K562 (cell line): Measurements from ENCODE around the gene PRKD2. TPM values are rescaled to one million over a fixed set of nuclear protein-coding genes. Genes with fewer than 3 reads are reported as not detected.

ENCODE experiments used
- ATAC-seq: fragments of 200-7000 bp; cut with Tn5 transposase; 3 replicates; pipeline ENCODE4 v1.9.1; 2020; ENCODE audit warnings: moderate library complexity
- BruUV-seq: library from RNA; stranded (reverse); fragments of 400-500 nt; replicated peaks from 2 replicates; lab custom pipeline; 2021; lab: Mats Ljungman, UMichigan
- CTCF ChIA-PET: fragments of 300-600 bp; formaldehyde crosslinking; extraction: SDS; loops from one replicate; lab custom pipeline; 2021; ENCODE audit warnings: low intra/inter-chr PET ratio; lab: Yijun Ruan, JAX
- POLR2A ChIA-PET: fragments of 300-600, 350-650 bp; sonication (Branson Sonifier 250); formaldehyde crosslinking; extraction: SDS; loops from one replicate; lab custom pipeline; 2021; ENCODE audit warnings: antibody characterized with exemption, inconsistent platforms; lab: Yijun Ruan, JAX
- DNase-seq, 4 experiments: peaks; one replicate each; pipeline versions ENCODE4 v3.0.0 to v3.0.0-alpha.2; 2011 to 2018; ENCODE audit warnings: low spot score in 3 of 4, mixed read lengths in 3 of 4; ENCODE audit errors: extremely low read depth in 1 of 4
- FAIRE-seq: peaks from 2 replicates; lab custom pipeline; 2011; peaks lifted over from hg19 to GRCh38; lab: Jason Lieb, UNC
- H2AFZ ChIP-seq: 2 replicates; pipeline ENCODE4 v1.6.0; 2011; ENCODE audit warnings: low read depth, low read length, control low read depth, inconsistent platforms
- H3K27ac ChIP-seq: fragments of 200-600 bp; 3 replicates; pipeline ENCODE4 v1.8.0; 2011; ENCODE audit warnings: low read depth, mild to moderate bottlenecking, control low read depth, inconsistent platforms, low read length, moderate library complexity, mixed read lengths; ENCODE audit errors: extremely low read depth
- H3K27me3 ChIP-seq, 2 experiments: fragments of 300-600 bp in 1 of 2; 2 replicates in 1 of 2; 3 replicates in 1 of 2; pipeline versions ENCODE4 v1.6.0 to v1.8.0; 2011; ENCODE audit warnings: inconsistent platforms in 2 of 2, low read length in 2 of 2, mild to moderate bottlenecking in 1 of 2, mixed read lengths in 1 of 2, moderate library complexity in 1 of 2; ENCODE audit not compliant: control insufficient read depth in 2 of 2, insufficient read depth in 2 of 2
- H3K36me3 ChIP-seq: fragments of 300-600 bp; 3 replicates; pipeline ENCODE4 v1.8.0; 2011; ENCODE audit warnings: mild to moderate bottlenecking, low read length, inconsistent platforms; ENCODE audit not compliant: control insufficient read depth, insufficient read depth
- H3K4me1 ChIP-seq, 2 experiments: fragments of 200-600 bp in 1 of 2; replicated peaks in 1 of 2; 2 replicates in 1 of 2; 3 replicates in 1 of 2; pipeline versions ENCODE4 v1.5.1 to v1.8.0; 2011; ENCODE audit warnings: inconsistent platforms in 2 of 2, low read length in 2 of 2, mild to moderate bottlenecking in 1 of 2, mixed read lengths in 1 of 2, moderate library complexity in 1 of 2; ENCODE audit not compliant: control insufficient read depth in 2 of 2, insufficient read depth in 2 of 2
- H3K4me2 ChIP-seq: 2 replicates; pipeline ENCODE4 v1.6.1; 2011; ENCODE audit warnings: low read length, control low read depth, inconsistent platforms, mixed read lengths; ENCODE audit not compliant: insufficient read depth
- H3K4me3 ChIP-seq: fragments of 200-600 bp; sonication (generic), shearing (Covaris generic); 2 replicates; pipeline ENCODE4 v1.5.1; 2016; ENCODE audit warnings: control low read depth, inconsistent platforms
- H3K79me2 ChIP-seq: fragments of 200-600 bp; 3 replicates; pipeline ENCODE4 v1.8.0; 2011; ENCODE audit warnings: low read length, inconsistent platforms; ENCODE audit not compliant: control insufficient read depth, insufficient read depth
- H3K9ac ChIP-seq, 2 experiments: 2 replicates each; pipeline versions ENCODE4 v1.6.0 to v1.6.1; 2011; ENCODE audit warnings: low read depth in 2 of 2, low read length in 2 of 2, control low read depth in 1 of 2, inconsistent platforms in 1 of 2, mild to moderate bottlenecking in 1 of 2, mixed read lengths in 1 of 2; ENCODE audit not compliant: insufficient read depth in 1 of 2
- H3K9me1 ChIP-seq: one replicate; pipeline ENCODE4 v1.6.0; 2011; ENCODE audit warnings: inconsistent platforms, mild to moderate bottlenecking, low read length, moderate library complexity; ENCODE audit not compliant: control insufficient read depth, insufficient read depth
- H3K9me3 ChIP-seq: replicated peaks from 2 replicates; pipeline ENCODE4 v1.5.1; 2011; ENCODE audit warnings: low read depth, low read length, inconsistent platforms; ENCODE audit not compliant: control insufficient read depth, insufficient read depth
- H4K20me1 ChIP-seq: replicated peaks from 2 replicates; pipeline ENCODE4 v1.6.1; 2011; ENCODE audit warnings: low read length, inconsistent platforms, mixed read lengths; ENCODE audit not compliant: control insufficient read depth, insufficient read depth
- ZBTB33 ChIP-seq: sonication (generic); formaldehyde crosslinking; IDR thresholded peaks from 2 replicates; pipeline ENCODE4 v1.8.1; 2023; ENCODE audit warnings: mild to moderate bottlenecking, missing genetic modification reagents
- WGBS: fragments of 100-300 bp; shearing (Covaris generic); methylation state at CpG from one replicate; pipeline ENCODE4 v1.1.6; 2016; ENCODE audit warnings: low coverage, mixed read lengths; ENCODE audit not compliant: insufficient coverage; ENCODE audit errors: missing lambda C conversion rate; 5-methylcytosine and 5-hydroxymethylcytosine counted together
- in situ Hi-C: fragments of 300-500 bp; cut with MboI; formaldehyde crosslinking; loops from 4 replicates; pipeline ENCODE4 v1.15.0; 2018; ENCODE audit warnings: inconsistent platforms, mixed read lengths
- intact Hi-C: fragments of 100-400 bp; cut with micrococcal nuclease; formaldehyde crosslinking; loops from 2 replicates; pipeline ENCODE4 v1.14.2; 2022
- polyA plus RNA-seq, 8 experiments: library from polyadenylated mRNA; depleted of rRNA in 4 of 8; stranded (reverse) in 5 of 8; unstranded in 3 of 8; fragments of >200 nt; fragmentation: Nextera tagmentation in 2 of 8; fragmentation: Illumina TruSeq in 1 of 8; extraction: Ambion mirVana in 2 of 8; extraction: Trizol in 1 of 8; gene quantifications; 2 replicates each; pipeline versions ENCODE4 v1.2.1 to v1.2.3, GENCODE V29; 2011 to 2014; ENCODE audit warnings: inconsistent platforms in 1 of 8, missing spikeins in 1 of 8
- total RNA-seq, 7 experiments: library from RNA; depleted of rRNA in 6 of 7; stranded (reverse); fragments of >200 nt in 6 of 7; fragmentation: Illumina TruSeq in 2 of 7; extraction: Trizol in 2 of 7; gene quantifications; 2 replicates each; pipeline versions ENCODE4 v1.2.1 to v1.2.3, GENCODE V29; 2011 to 2021; ENCODE audit warnings: low replicate concordance in 1 of 7
- TF ChIP-seq, protein P1 (sequence below): fragments of 450-650 bp; IDR thresholded peaks from 2 replicates; pipeline ENCODE4 v1.6.1; 2016; ENCODE audit warnings: borderline replicate concordance

Gene PRKD2
- total and polyA plus RNA-seq, 9 of the 15 experiments (the other 6 are each of a cell fraction or from before 2014, with no cell fraction given), result 1.8 to 60.0 (median 15.0) TPM

DNA sequence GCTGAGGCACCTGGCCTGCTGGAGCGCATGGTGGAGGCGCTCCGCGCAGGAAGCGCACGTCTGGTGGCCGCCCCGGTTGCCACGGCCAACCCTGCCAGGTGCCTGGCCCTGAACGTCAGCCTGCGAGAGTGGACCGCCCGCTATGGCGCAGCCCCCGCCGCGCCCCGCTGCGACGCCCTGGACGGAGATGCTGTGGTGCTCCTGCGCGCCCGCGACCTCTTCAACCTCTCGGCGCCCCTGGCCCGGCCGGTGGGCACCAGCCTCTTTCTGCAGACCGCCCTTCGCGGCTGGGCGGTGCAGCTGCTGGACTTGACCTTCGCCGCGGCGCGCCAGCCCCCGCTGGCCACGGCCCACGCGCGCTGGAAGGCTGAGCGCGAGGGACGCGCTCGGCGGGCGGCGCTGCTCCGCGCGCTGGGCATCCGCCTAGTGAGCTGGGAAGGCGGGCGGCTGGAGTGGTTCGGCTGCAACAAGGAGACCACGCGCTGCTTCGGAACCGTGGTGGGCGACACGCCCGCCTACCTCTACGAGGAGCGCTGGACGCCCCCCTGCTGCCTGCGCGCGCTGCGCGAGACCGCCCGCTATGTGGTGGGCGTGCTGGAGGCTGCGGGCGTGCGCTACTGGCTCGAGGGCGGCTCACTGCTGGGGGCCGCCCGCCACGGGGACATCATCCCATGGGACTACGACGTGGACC, 39.1 kb upstream of the PRKD2 start:
- Histone ChIP-seq H3K79me2 (no peaks in the 10 kb centered on the region), H3K9me3 (no peaks in the 10 kb centered on the region), H3K27ac (no peak overlapping the region), H3K4me2 (no peak overlapping the region), H2AFZ (no peak overlapping the region), H3K4me1 (peaks cover 2 to 13% of the 10 kb centered on the region in 2 experiments; a peak in 4 of 5 replicates), H3K9me1 (no peaks in the 10 kb centered on the region), H3K4me3 (no peak overlapping the region), H3K9ac (no peak overlapping the region), H4K20me1 (peaks cover 3% of the 10 kb centered on the region; the same call in 1 of the 2 replicates), H3K27me3 (no peaks in the 10 kb centered on the region), H3K36me3 (peaks cover 9% of the 10 kb centered on the region; the same call in 2 of the 3 replicates)
- DNase-seq, result no peak
- POLR2A ChIA-PET, result interaction anchor here (3.0 kb wide), 1 partner anchor 11 kb away, joined by 11 read pairs; no protein-coding TSS in a partner anchor
- no TSS peak for BruUV-seq
- FAIRE-seq, result no peak
- TF ChIP-seq, protein P1, sequence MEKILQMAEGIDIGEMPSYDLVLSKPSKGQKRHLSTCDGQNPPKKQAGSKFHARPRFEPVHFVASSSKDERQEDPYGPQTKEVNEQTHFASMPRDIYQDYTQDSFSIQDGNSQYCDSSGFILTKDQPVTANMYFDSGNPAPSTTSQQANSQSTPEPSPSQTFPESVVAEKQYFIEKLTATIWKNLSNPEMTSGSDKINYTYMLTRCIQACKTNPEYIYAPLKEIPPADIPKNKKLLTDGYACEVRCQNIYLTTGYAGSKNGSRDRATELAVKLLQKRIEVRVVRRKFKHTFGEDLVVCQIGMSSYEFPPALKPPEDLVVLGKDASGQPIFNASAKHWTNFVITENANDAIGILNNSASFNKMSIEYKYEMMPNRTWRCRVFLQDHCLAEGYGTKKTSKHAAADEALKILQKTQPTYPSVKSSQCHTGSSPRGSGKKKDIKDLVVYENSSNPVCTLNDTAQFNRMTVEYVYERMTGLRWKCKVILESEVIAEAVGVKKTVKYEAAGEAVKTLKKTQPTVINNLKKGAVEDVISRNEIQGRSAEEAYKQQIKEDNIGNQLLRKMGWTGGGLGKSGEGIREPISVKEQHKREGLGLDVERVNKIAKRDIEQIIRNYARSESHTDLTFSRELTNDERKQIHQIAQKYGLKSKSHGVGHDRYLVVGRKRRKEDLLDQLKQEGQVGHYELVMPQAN, result no peak
- peak; percentile 83 for TF ChIP-seq ZBTB33 (CRISPR knock-in tag)
- intact Hi-C loops (loop anchor here (2.0 to 5.0 kb wide), 2 partner anchors 71 to 235 kb away; no protein-coding TSS in a partner anchor), in situ Hi-C loops (loop anchor here (10.0 kb wide), 1 partner anchor 239 kb away; no protein-coding TSS in a partner anchor)
- CTCF ChIA-PET, result interaction anchor here (1.2 kb wide), 1 partner anchor 70 kb away, joined by 3 read pairs; no protein-coding TSS in a partner anchor
- no peak for ATAC-seq
- WGBS, result 96% methylated on average over 22 of the region's 86 CpGs
